ENCODE results near the gene PFDN2.

Gene PFDN2

DNA sequence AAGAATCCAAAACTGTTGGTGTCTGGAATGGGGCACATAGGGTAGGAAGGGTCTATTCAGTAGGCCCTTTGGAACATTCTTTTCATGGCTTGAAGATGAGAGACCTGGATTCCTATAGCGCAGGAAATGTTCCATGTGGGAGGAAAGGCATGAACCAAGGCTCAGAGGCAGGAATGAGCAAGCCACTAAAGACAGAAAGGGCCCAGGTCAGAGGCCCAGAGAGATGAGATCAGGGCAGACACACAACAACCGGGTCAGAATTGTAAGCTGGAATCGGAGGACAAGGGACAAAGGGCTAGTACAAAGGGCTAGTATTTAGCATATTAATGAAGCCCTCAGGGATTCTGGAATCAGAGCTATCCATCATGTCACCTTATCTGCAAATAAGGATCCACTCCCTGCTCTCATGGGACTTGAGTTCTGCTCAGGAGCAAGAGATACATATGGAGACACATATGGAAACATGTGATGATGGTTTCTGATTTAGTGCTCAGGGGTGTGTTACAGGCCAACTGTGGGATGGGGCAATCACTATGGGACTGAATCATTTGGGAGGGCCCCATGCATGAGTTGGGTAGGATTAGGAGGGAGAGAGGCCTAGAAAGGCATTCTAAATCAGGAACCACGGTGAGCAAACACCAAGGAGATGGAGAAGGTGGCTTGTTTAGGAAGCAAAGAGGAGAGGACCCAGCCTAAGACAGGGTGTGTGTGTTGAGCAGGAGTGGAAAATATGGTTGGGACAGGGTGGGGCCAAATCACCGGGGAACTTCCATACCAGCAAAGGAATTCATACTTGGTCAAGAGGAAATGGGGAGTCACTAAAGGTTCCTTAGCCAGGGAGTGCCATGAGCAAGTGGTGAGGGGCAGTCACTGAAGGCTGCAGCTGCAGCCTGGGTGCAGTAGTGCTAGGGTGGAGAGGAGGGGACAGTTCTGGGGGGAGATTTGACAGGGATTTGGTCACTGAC is 37.1 kb downstream of the PFDN2 start:
- TF ChIP-seq, protein P1, sequence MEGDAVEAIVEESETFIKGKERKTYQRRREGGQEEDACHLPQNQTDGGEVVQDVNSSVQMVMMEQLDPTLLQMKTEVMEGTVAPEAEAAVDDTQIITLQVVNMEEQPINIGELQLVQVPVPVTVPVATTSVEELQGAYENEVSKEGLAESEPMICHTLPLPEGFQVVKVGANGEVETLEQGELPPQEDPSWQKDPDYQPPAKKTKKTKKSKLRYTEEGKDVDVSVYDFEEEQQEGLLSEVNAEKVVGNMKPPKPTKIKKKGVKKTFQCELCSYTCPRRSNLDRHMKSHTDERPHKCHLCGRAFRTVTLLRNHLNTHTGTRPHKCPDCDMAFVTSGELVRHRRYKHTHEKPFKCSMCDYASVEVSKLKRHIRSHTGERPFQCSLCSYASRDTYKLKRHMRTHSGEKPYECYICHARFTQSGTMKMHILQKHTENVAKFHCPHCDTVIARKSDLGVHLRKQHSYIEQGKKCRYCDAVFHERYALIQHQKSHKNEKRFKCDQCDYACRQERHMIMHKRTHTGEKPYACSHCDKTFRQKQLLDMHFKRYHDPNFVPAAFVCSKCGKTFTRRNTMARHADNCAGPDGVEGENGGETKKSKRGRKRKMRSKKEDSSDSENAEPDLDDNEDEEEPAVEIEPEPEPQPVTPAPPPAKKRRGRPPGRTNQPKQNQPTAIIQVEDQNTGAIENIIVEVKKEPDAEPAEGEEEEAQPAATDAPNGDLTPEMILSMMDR (IDR thresholded peaks at IDR 0.05; ENCODE audit: insufficient read depth, low read length, poor library complexity, severe bottlenecking): no peak
- DNase-seq (ENCODE audit: extremely low read depth, insufficient read length): no peak

DNA sequence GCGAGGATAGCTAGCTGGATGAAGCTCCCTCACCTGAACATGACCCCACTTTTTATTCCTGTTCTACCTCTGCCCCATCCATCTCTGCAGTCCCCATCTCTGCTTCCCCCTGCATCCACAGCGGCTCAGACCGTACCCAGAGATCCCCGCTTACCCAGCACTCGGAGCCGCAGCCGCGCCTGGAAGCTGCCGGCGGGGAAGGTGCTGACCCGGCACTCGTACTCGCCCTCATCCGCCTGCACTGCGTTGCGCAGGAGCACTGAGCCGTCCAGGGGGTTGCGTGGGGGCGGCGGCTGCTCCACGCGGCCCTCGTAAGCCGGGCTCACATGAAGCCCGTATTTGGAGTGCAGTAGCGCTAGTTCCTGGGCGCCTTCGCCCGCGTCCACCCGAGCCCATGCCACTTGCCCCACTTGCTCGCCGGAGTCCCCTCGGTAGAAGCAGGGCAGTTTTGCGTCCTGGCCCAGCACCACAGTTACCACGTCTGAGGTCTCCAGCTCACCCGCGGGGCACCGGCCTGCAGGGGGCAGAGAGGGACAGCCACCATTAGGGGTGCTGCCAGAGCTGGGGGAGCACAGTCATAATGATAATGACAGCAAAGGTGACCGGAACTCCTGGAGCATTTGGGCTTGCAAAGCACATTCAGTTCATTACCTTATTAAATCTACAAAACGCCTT is 38.3 kb downstream of the PFDN2 start:
- no peak for DNase-seq (ENCODE audit: extremely low read depth, insufficient read length)
- Histone ChIP-seq H3K27me3 (replicated peaks; ENCODE audit: control insufficient read depth, insufficient read depth, low read length) (no peaks in the 10 kb centered on the region), H3K4me3 (replicated peaks; ENCODE audit: low read depth, low read length) (no peak overlapping the region), H3K36me3 (ENCODE audit: control insufficient read depth, insufficient read depth, low read length) (no peaks in the 10 kb centered on the region)
- TF ChIP-seq, protein P1 (IDR thresholded peaks at IDR 0.05; ENCODE audit: insufficient read depth, low read length, poor library complexity, severe bottlenecking): peak; percentile 36

More for the DNA sequence above, 37.1 kb downstream of the PFDN2 start:
- Histone ChIP-seq H3K4me3 (replicated peaks; ENCODE audit: low read depth, low read length) (no peak overlapping the region), H3K27me3 (replicated peaks; ENCODE audit: control insufficient read depth, insufficient read depth, low read length) (no peaks in the 10 kb centered on the region), H3K36me3 (ENCODE audit: control insufficient read depth, insufficient read depth, low read length) (no peaks in the 10 kb centered on the region)

DNA sequence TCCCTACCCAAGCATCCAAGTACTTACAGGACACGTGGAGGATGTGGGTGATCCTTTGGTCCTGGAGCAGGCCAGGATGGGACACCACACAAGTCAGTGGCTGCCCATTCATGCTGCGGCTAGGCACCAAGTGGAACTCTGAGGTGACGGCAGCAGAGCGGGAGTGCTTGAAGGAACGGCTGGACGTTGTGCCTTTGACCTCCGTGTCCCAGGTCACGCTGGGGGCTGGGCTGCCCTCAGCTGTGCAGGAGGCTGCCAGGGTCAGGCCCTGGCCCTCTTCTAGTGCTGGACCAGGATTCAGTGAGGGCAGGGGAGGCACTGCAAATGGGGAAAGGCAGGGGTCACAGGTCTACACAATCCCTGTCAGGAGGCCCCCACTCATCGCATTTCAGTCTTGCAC is 40.4 kb downstream of the PFDN2 start:
- Histone ChIP-seq H3K4me3 (replicated peaks; ENCODE audit: low read depth, low read length) (no peak overlapping the region), H3K27me3 (replicated peaks; ENCODE audit: control insufficient read depth, insufficient read depth, low read length) (no peaks in the 10 kb centered on the region), H3K36me3 (ENCODE audit: control insufficient read depth, insufficient read depth, low read length) (no peaks in the 10 kb centered on the region)
- DNase-seq (ENCODE audit: extremely low read depth, insufficient read length): no peak
- TF ChIP-seq, protein P1 (IDR thresholded peaks at IDR 0.05; ENCODE audit: insufficient read depth, low read length, poor library complexity, severe bottlenecking): no peak

DNA sequence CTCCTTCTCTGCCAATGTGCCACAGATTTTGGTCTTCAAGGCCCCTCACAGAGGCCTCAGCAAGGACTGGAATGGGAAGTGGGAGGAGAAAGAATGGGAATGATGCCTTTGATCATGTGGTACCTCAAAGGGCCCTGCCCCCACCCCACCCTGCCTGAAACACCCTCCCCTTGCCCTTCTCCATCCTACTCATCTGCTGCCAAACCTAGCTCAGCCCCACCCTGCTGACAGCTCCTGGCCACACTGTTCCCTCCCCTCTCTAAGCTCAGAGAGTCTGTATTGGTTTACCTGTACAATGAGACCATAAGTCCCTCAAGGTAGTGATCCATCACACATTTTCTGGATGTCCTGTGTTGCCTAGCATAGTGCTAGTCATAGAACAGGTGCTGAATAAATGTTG is 41.4 kb downstream of the PFDN2 start:
- H3K36me3 ChIP-seq (ENCODE audit: control insufficient read depth, insufficient read depth, low read length): no peaks in the 10 kb centered on the region
- H3K4me3 ChIP-seq (replicated peaks; ENCODE audit: low read depth, low read length): no peak overlapping the region
- TF ChIP-seq, protein P1 (IDR thresholded peaks at IDR 0.05; ENCODE audit: insufficient read depth, low read length, poor library complexity, severe bottlenecking): no peak
- no peaks in the 10 kb centered on the region for H3K27me3 ChIP-seq (replicated peaks; ENCODE audit: control insufficient read depth, insufficient read depth, low read length)
- no peak for DNase-seq (ENCODE audit: extremely low read depth, insufficient read length)

DNA sequence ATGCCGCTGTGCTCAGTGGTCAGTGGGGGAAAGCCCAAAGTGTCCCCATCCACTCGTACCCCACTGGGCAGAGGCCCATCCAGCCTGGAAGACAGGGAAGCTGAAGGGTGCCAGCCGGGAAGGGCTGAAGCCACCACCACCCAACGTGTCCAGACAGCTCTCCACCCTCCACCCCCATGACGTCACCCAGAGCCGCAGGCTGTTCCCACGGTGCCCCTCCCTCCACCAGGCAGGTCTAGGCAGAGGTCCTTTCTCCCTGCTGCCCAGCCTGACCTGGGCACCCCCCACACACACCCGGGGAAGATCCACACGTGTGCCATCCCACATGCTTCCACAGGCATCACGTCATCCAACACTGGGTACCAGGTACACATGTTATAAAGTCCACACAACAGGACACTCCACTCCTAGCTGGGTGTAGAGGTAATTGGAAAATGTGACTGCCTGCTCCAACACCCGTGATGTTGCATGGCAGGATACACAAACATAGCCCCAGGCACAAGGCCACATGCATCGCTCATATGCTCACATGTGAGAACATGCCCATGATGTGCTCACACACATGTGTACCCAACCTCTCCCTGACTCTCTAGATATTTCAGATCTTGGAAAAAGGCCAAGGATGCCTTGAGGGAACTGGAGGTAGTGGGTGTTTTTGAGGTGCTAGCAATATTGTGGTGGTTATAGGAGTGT is 43.0 kb downstream of the PFDN2 start:
- H3K4me3 ChIP-seq (replicated peaks; ENCODE audit: low read depth, low read length): peak overlapping the region; percentile 37
- H3K27me3 ChIP-seq (replicated peaks; ENCODE audit: control insufficient read depth, insufficient read depth, low read length): no peaks in the 10 kb centered on the region
- H3K36me3 ChIP-seq (ENCODE audit: control insufficient read depth, insufficient read depth, low read length): no peaks in the 10 kb centered on the region
- no peak for DNase-seq (ENCODE audit: extremely low read depth, insufficient read length)
- TF ChIP-seq, protein P1 (IDR thresholded peaks at IDR 0.05; ENCODE audit: insufficient read depth, low read length, poor library complexity, severe bottlenecking): no peak
